Endodermal cell (in vitro differentiated cells): ENCODE data around the gene BAIAP2L2. TPM values are rescaled to one million over a fixed set of nuclear protein-coding genes. Genes with fewer than 3 reads are reported as not detected.

Experiments used
- DNase-seq: peaks from one replicate; pipeline ENCODE4 v3.0.0-alpha.2; 2017
- H3K27ac ChIP-seq: 2 replicates; pipeline ENCODE4 v1.5.1; 2013; ENCODE audit warnings: mild to moderate bottlenecking, low read depth, low read length, moderate library complexity
- H3K27me3 ChIP-seq: 2 replicates; pipeline ENCODE4 v1.6.1; 2013; ENCODE audit warnings: mild to moderate bottlenecking, low read length, moderate library complexity; ENCODE audit not compliant: insufficient read depth, control insufficient read depth, poor library complexity, severe bottlenecking
- H3K36me3 ChIP-seq: 2 replicates; pipeline ENCODE4 v1.7.0; 2013; ENCODE audit warnings: mild to moderate bottlenecking, low read length, moderate library complexity; ENCODE audit not compliant: control insufficient read depth, insufficient read depth
- H3K4me1 ChIP-seq: one replicate; pipeline ENCODE4 v1.7.0; 2013; ENCODE audit warnings: low read length; ENCODE audit not compliant: control insufficient read depth, insufficient read depth
- H3K4me3 ChIP-seq: 2 replicates; pipeline ENCODE4 v1.5.1; 2013; ENCODE audit warnings: mild to moderate bottlenecking, low read length, moderate library complexity
- H3K9ac ChIP-seq: 2 replicates; pipeline ENCODE4 v1.6.1; 2013; ENCODE audit warnings: mild to moderate bottlenecking, low read length, moderate library complexity; ENCODE audit not compliant: poor library complexity, severe bottlenecking; ENCODE audit errors: extremely low read depth
- H3K9me3 ChIP-seq: 2 replicates; pipeline ENCODE4 v1.6.1; 2013; ENCODE audit warnings: mild to moderate bottlenecking, low read length, moderate library complexity; ENCODE audit not compliant: control insufficient read depth
- H3K27ac Mint-ChIP-seq: 2 replicates; pipeline ENCODE4 v1.8.0; 2020; ENCODE audit warnings: mixed read lengths
- H3K27me3 Mint-ChIP-seq: 2 replicates; pipeline ENCODE4 v1.8.0; 2021; ENCODE audit warnings: mild to moderate bottlenecking, mixed read lengths; ENCODE audit not compliant: insufficient read depth
- H3K36me3 Mint-ChIP-seq: 2 replicates; pipeline ENCODE4 v1.8.0; 2020; ENCODE audit warnings: low read depth, mixed read lengths
- H3K4me1 Mint-ChIP-seq: 2 replicates; pipeline ENCODE4 v1.8.0; 2020; ENCODE audit warnings: mixed read lengths
- H3K4me3 Mint-ChIP-seq: 2 replicates; pipeline ENCODE4 v1.8.0; 2020; ENCODE audit warnings: mild to moderate bottlenecking, moderate library complexity, mixed read lengths
- H3K9me3 Mint-ChIP-seq: 2 replicates; pipeline ENCODE4 v1.8.0; 2020; ENCODE audit warnings: mild to moderate bottlenecking, mixed read lengths
- WGBS, 2 experiments: methylation state at CpG; one replicate each; pipeline versions ENCODE4 v1.1.5 to v1.1.7; 2013; ENCODE audit warnings: missing lambda C conversion rate in 2 of 2, mixed read lengths in 1 of 2; ENCODE audit not compliant: insufficient coverage in 1 of 2, insufficient read length in 1 of 2; 5-methylcytosine and 5-hydroxymethylcytosine counted together
- total RNA-seq, 2 donors: library from RNA; stranded (reverse); fragmentation: NEBNext Ultra II Directional in 1 of 2; extraction: Animal tissue kit (Norgen Biotek cat#: 25700) in 1 of 2; gene quantifications; 2 replicates in 1 of 2; 3 replicates in 1 of 2; pipeline ENCODE4 v1.2.1, GENCODE V29; 2021
- TF ChIP-seq, protein P1 (sequence below): fragments of 200-600 bp; sonication (generic); conservative IDR thresholded peaks from 2 replicates; pipeline ENCODE4 v1.5.0; 2021; ENCODE audit warnings: antibody characterized with exemption, mild to moderate bottlenecking

The BAIAP2L2 gene
- total RNA-seq, 2 donors from 2014 or later = 1.4 to 3.7 TPM

DNA sequence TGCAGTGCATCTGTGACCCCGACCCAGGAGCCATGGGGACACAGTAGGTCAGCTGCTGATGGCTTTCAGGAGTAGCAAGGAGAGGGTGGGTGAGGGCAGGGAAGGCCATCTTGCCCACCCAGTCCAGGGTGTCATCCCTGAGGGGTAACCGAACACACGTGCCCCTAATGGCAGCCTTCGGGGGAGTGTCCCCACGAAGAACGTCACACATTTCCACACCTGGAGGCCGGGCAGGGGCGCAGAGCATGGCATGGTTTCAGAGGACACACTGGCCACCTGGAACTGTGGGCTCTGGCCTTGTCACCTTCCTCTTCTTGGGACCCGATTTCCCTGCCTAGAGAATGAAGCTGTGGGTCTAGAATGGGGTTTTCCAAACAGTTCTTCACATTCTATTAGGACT, 19.4 kb upstream of the BAIAP2L2 start:
- WGBS, 2 experiments = 92 to 96% methylated on average over 5 to 9 of the region's 9 CpGs
- H3K27me3 Mint-ChIP-seq = no peaks in the 10 kb centered on the region
- H3K4me1 Mint-ChIP-seq = no peaks in the 10 kb centered on the region
- peaks cover 18% of the 10 kb centered on the region for H3K36me3 Mint-ChIP-seq
- H3K27me3 ChIP-seq = no peaks in the 10 kb centered on the region
- H3K9me3 Mint-ChIP-seq = no peaks in the 10 kb centered on the region
- no peak overlapping the region for H3K9ac ChIP-seq
- H3K9me3 ChIP-seq = no peaks in the 10 kb centered on the region
- no peak overlapping the region for H3K4me3 ChIP-seq
- no peaks in the 10 kb centered on the region for H3K4me1 ChIP-seq
- no peak overlapping the region for H3K27ac Mint-ChIP-seq
- TF ChIP-seq, protein P1, sequence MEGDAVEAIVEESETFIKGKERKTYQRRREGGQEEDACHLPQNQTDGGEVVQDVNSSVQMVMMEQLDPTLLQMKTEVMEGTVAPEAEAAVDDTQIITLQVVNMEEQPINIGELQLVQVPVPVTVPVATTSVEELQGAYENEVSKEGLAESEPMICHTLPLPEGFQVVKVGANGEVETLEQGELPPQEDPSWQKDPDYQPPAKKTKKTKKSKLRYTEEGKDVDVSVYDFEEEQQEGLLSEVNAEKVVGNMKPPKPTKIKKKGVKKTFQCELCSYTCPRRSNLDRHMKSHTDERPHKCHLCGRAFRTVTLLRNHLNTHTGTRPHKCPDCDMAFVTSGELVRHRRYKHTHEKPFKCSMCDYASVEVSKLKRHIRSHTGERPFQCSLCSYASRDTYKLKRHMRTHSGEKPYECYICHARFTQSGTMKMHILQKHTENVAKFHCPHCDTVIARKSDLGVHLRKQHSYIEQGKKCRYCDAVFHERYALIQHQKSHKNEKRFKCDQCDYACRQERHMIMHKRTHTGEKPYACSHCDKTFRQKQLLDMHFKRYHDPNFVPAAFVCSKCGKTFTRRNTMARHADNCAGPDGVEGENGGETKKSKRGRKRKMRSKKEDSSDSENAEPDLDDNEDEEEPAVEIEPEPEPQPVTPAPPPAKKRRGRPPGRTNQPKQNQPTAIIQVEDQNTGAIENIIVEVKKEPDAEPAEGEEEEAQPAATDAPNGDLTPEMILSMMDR = no peak
- H3K27ac ChIP-seq = no peak overlapping the region
- DNase-seq = no peak
- H3K36me3 ChIP-seq = peaks cover 3% of the 10 kb centered on the region
- no peak overlapping the region for H3K4me3 Mint-ChIP-seq

GRCh38 chr22:38129021-38129420, 18.5 kb upstream of the BAIAP2L2 start:
- no peak overlapping the region for H3K27ac Mint-ChIP-seq
- 94 to 95% methylated on average over 7 to 10 of the region's 10 CpGs for WGBS, 2 experiments

DNA sequence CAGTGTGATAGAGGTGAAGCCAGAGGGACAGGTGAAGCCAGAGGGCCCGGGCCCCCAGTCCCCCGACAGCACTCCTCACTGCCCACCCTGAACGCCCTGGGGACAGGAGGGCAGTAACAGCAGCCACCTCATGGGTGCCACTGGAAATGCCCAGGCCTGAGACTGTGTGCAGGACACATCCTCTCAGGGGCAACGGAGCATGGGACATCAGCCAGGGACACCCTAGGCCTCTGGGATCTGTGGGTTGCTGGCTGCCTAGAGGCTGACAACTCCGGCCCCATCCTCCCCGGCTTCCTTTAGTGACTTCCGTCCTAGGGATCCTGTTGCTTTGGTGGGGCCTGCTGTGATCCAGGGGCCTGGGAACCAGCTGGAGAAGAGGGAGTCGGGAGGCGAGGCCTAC, 17.4 kb upstream of the BAIAP2L2 start:
- no peaks in the 10 kb centered on the region for H3K27me3 Mint-ChIP-seq
- H3K27ac Mint-ChIP-seq = no peak overlapping the region
- Histone ChIP-seq H3K4me1 (no peaks in the 10 kb centered on the region), H3K27ac (no peak overlapping the region), H3K27me3 (no peaks in the 10 kb centered on the region), H3K4me3 (no peak overlapping the region), H3K9me3 (no peaks in the 10 kb centered on the region), H3K36me3 (peaks cover 3% of the 10 kb centered on the region), H3K9ac (no peak overlapping the region)
- TF ChIP-seq, protein P1 = no peak
- H3K9me3 Mint-ChIP-seq = no peaks in the 10 kb centered on the region
- H3K4me3 Mint-ChIP-seq = no peak overlapping the region
- H3K36me3 Mint-ChIP-seq = peaks cover 17% of the 10 kb centered on the region
- no peaks in the 10 kb centered on the region for H3K4me1 Mint-ChIP-seq
- 84 to 86% methylated on average over 5 to 9 of the region's 9 CpGs for WGBS, 2 experiments
- DNase-seq = no peak

More at GRCh38 chr22:38129021-38129420, 18.5 kb upstream of the BAIAP2L2 start:
- H3K36me3 ChIP-seq = peaks cover 3% of the 10 kb centered on the region
- Mint-ChIP-seq H3K9me3 (no peaks in the 10 kb centered on the region), H3K4me3 (no peak overlapping the region), H3K36me3 (peaks cover 19% of the 10 kb centered on the region), H3K27me3 (no peaks in the 10 kb centered on the region), H3K4me1 (no peaks in the 10 kb centered on the region)
- TF ChIP-seq, protein P1 = no peak
- H3K9me3 ChIP-seq = no peaks in the 10 kb centered on the region
- no peaks in the 10 kb centered on the region for H3K4me1 ChIP-seq
- H3K9ac ChIP-seq = no peak overlapping the region
- no peak overlapping the region for H3K27ac ChIP-seq
- H3K4me3 ChIP-seq = no peak overlapping the region
- no peak for DNase-seq
- no peaks in the 10 kb centered on the region for H3K27me3 ChIP-seq
